Aorta (tissue), 5 donors: Measurements from ENCODE around the gene MPRIP. TPM values are rescaled to one million over a fixed set of nuclear protein-coding genes. Genes with fewer than 3 reads are reported as not detected.
"Not testable (repeated sequence)": the region's sequence is repeated elsewhere in the genome, so short reads cannot be mapped to it uniquely, and the experiment has no call there.

Source experiments
- ATAC-seq: fragments of 200-7000 bp; cut with Tn5 transposase; one replicate; pipeline ENCODE4 v1.9.1; 2022; ENCODE audit warnings: moderate library complexity; ENCODE audit not compliant: low FRiP score
- DNase-seq, 2 donors: peaks; one replicate each; pipeline ENCODE4 v3.0.0-alpha.2; 2020
- H3K27ac ChIP-seq, 2 donors: one replicate each; pipeline ENCODE4 v1.5.1; 2013; ENCODE audit warnings: low read length in 2 of 2, mild to moderate bottlenecking in 2 of 2, moderate library complexity in 2 of 2, control low read depth in 1 of 2, inconsistent platforms in 1 of 2, low read depth in 1 of 2
- H3K27me3 ChIP-seq, 2 donors: one replicate each; pipeline ENCODE4 v1.6.1; 2013; ENCODE audit warnings: control low read depth in 1 of 2, low read length in 1 of 2, mild to moderate bottlenecking in 1 of 2, moderate library complexity in 1 of 2; ENCODE audit not compliant: insufficient read depth in 2 of 2, control insufficient read depth in 1 of 2
- H3K36me3 ChIP-seq, 2 donors: one replicate each; pipeline ENCODE4 v1.6.1; 2013; ENCODE audit warnings: control low read depth in 1 of 2, low read length in 1 of 2, mild to moderate bottlenecking in 1 of 2; ENCODE audit not compliant: insufficient read depth in 2 of 2, control insufficient read depth in 1 of 2
- H3K4me1 ChIP-seq, 2 donors: one replicate each; pipeline ENCODE4 v1.6.1; 2013; ENCODE audit warnings: low read length in 2 of 2, control low read depth in 1 of 2, mild to moderate bottlenecking in 1 of 2, moderate library complexity in 1 of 2; ENCODE audit not compliant: insufficient read depth in 2 of 2, control insufficient read depth in 1 of 2
- H3K4me3 ChIP-seq, 2 donors: one replicate each; pipeline ENCODE4 v1.5.1; 2013; ENCODE audit warnings: low read length in 2 of 2, control low read depth in 1 of 2, mild to moderate bottlenecking in 1 of 2
- H3K9me3 ChIP-seq: one replicate; pipeline ENCODE4 v1.6.1; 2013; ENCODE audit warnings: mild to moderate bottlenecking, low read length; ENCODE audit not compliant: control insufficient read depth
- WGBS, 2 donors: extraction: QIAGEN DNeasy Blood & Tissue Kit; methylation state at CpG; one replicate each; pipeline ENCODE4 v1.1.7; 2013; 5-methylcytosine and 5-hydroxymethylcytosine counted together
- intact Hi-C, 2 donors: fragments of 100-400 bp; cut with DNase I; formaldehyde crosslinking; loops; one replicate each; pipeline versions ENCODE4 v1.14.2 to v1.15.0; 2022
- polyA plus RNA-seq, 2 donors: library from polyadenylated mRNA; stranded (reverse); fragments of 200-250 nt; gene quantifications; one replicate each; pipeline ENCODE4 v1.2.3, GENCODE V29; 2013
- total RNA-seq, 2 donors: library from RNA; stranded (reverse); fragmentation: NEBNext Ultra II Directional; extraction: Animal tissue kit (Norgen Biotek cat#: 25700); gene quantifications; one replicate each; pipeline ENCODE4 v1.2.1, GENCODE V29; 2021
- donor health status: healthy with polysubstance abuse.
- donor health status: Bipolar disorder and iron deficiency.
- donor health status: DM: no; HTN: no; CAD: no.
- donor health status: DM: no; HTN: no; CAD: no.
- donor health status: DM: yes; HTN: yes; CAD: no.

MPRIP gene
- total and polyA plus RNA-seq, 4 donors = 97.8 to 519 (median 301) TPM

GRCh38 chr17:17153709-17154108 lies 111.5 kb downstream of the MPRIP start:
- no peak for ATAC-seq
- Histone ChIP-seq H3K36me3 (peaks cover 0 to 12% of the 10 kb centered on the region in 2 donors), H3K4me1 (peaks cover 0 to 5% of the 10 kb centered on the region in 2 donors), H3K4me3 (no peak overlapping the region), H3K27ac (no peak overlapping the region), H3K27me3 (no peaks in the 10 kb centered on the region), H3K9me3 (no peaks in the 10 kb centered on the region)
- no peak for DNase-seq
- intact Hi-C loops = loop anchor here in 1 of 2 donors (2.0 kb wide), 1 partner anchor 83 kb away; the partner anchor contains the start of gene FLCN
- WGBS, 2 donors = 74 to 88% methylated on average over 7 of the region's 7 CpGs

- intact Hi-C loops = no loop called here
- no peak overlapping the region for H3K27ac ChIP-seq
- peaks cover 0 to 5% of the 10 kb centered on the region in 2 donors for H3K4me1 ChIP-seq
- ATAC-seq = no peak
- H3K36me3 ChIP-seq = peaks cover 0 to 18% of the 10 kb centered on the region in 2 donors
- no peak for DNase-seq
- WGBS, 2 donors = 82 to 87% methylated on average over 5 of the region's 5 CpGs
- H3K27me3 ChIP-seq = no peaks in the 10 kb centered on the region
- no peaks in the 10 kb centered on the region for H3K9me3 ChIP-seq
- H3K4me3 ChIP-seq = no peak overlapping the region
Observed at GRCh38 chr17:17154556-17154955, 112.3 kb downstream of the MPRIP start.

GRCh38 chr17:17154981-17155380 lies 112.7 kb downstream of the MPRIP start:
- no peak for ATAC-seq
- Histone ChIP-seq H3K36me3 (peaks cover 0 to 18% of the 10 kb centered on the region in 2 donors), H3K27me3 (no peaks in the 10 kb centered on the region), H3K27ac (no peak overlapping the region), H3K4me3 (no peak overlapping the region), H3K4me1 (peaks cover 0 to 5% of the 10 kb centered on the region in 2 donors), H3K9me3 (no peaks in the 10 kb centered on the region)
- intact Hi-C loops = no loop called here
- DNase-seq = no peak
- whole genome bisulfite sequencing, 2 donors = 88 to 92% methylated on average over 8 of the region's 8 CpGs

- no peaks in the 10 kb centered on the region for H3K27me3 ChIP-seq
- peaks cover 3 to 18% of the 10 kb centered on the region in 2 donors for H3K36me3 ChIP-seq
- 86 to 91% methylated on average over 3 of the region's 3 CpGs for WGBS, 2 donors
- H3K27ac ChIP-seq = no peak overlapping the region
- no peaks in the 10 kb centered on the region for H3K9me3 ChIP-seq
- ATAC-seq = no peak
- intact Hi-C loops = no loop called here
- H3K4me3 ChIP-seq = no peak overlapping the region
- no peak for DNase-seq
- peaks cover 0 to 5% of the 10 kb centered on the region in 2 donors for H3K4me1 ChIP-seq
Observed at GRCh38 chr17:17155568-17155967, 113.3 kb downstream of the MPRIP start.

- DNase-seq = no peak
- no peaks in the 10 kb centered on the region for H3K9me3 ChIP-seq
- H3K27ac ChIP-seq = no peak overlapping the region
- WGBS, 2 donors = 15 to 29% methylated on average over 4 of the region's 4 CpGs
- no peak overlapping the region for H3K4me3 ChIP-seq
- no peaks in the 10 kb centered on the region for H3K27me3 ChIP-seq
- H3K4me1 ChIP-seq = peaks cover 0 to 5% of the 10 kb centered on the region in 2 donors
- intact Hi-C loops = no loop called here
- no peak for ATAC-seq
- H3K36me3 ChIP-seq = peaks cover 3 to 18% of the 10 kb centered on the region in 2 donors
Observed at GRCh38 chr17:17156107-17156506, 113.8 kb downstream of the MPRIP start.

GRCh38 chr17:17156511-17156910 lies 114.3 kb downstream of the MPRIP start:
- peaks cover 3 to 18% of the 10 kb centered on the region in 2 donors for H3K36me3 ChIP-seq
- H3K4me3 ChIP-seq = no peak overlapping the region
- intact Hi-C loops = no loop called here
- peaks cover 0 to 3% of the 10 kb centered on the region in 2 donors for H3K4me1 ChIP-seq
- H3K27me3 ChIP-seq = no peaks in the 10 kb centered on the region
- WGBS, 2 donors = 47 to 62% methylated on average over 10 of the region's 10 CpGs
- H3K27ac ChIP-seq = no peak overlapping the region
- DNase-seq = no peak
- ATAC-seq = no peak
- no peaks in the 10 kb centered on the region for H3K9me3 ChIP-seq

GRCh38 chr17:17157041-17157440 lies 114.8 kb downstream of the MPRIP start:
- 84 to 87% methylated on average over 6 of the region's 6 CpGs for WGBS, 2 donors
- Histone ChIP-seq H3K4me1 (no peaks in the 10 kb centered on the region), H3K4me3 (no peak overlapping the region), H3K27me3 (no peaks in the 10 kb centered on the region), H3K9me3 (no peaks in the 10 kb centered on the region), H3K36me3 (peaks cover 3 to 22% of the 10 kb centered on the region in 2 donors), H3K27ac (no peak overlapping the region)
- DNase-seq (no peak), ATAC-seq (no peak)
- intact Hi-C loops = no loop called here

- H3K27me3 ChIP-seq, H3K27ac ChIP-seq, H3K9me3 ChIP-seq, DNase-seq, H3K4me3 ChIP-seq, ATAC-seq, intact Hi-C loops, H3K4me1 ChIP-seq: not testable (repeated sequence)
- peaks cover 3 to 26% of the 10 kb centered on the region in 2 donors for H3K36me3 ChIP-seq
- 95 to 96% methylated on average over 33 of the region's 33 CpGs for WGBS, 2 donors
Observed at GRCh38 chr17:17158506-17158905, 116.2 kb downstream of the MPRIP start.

GRCh38 chr17:17159571-17159970 lies 117.3 kb downstream of the MPRIP start:
- Histone ChIP-seq H3K4me3 (no peak overlapping the region), H3K4me1 (no peaks in the 10 kb centered on the region), H3K9me3 (no peaks in the 10 kb centered on the region), H3K36me3 (peaks cover 3 to 27% of the 10 kb centered on the region in 2 donors), H3K27ac (no peak overlapping the region), H3K27me3 (no peaks in the 10 kb centered on the region)
- DNase-seq (no peak), ATAC-seq (no peak)
- WGBS, 2 donors = 93 to 94% methylated on average over 4 of the region's 4 CpGs
- intact Hi-C loops = no loop called here
